ENCODE measurements around the gene TTC17. TPM values are rescaled to one million over a fixed set of nuclear protein-coding genes. Genes with fewer than 3 reads are reported as not detected.
A peak's percentile ranks its signal among the peaks of the same experiment; 100 is the strongest.

Gene TTC17
- total RNA-seq, 2 donors from 2014 or later = 103 to 122 TPM

GRCh38 chr11:43396617-43397016 lies 37.9 kb downstream of the TTC17 start:
- no peaks in the 10 kb centered on the region for H3K4me1 ChIP-seq (ENCODE audit: control insufficient read depth, insufficient read depth, low read length)
- H3K9me3 ChIP-seq (ENCODE audit: control insufficient read depth, low read length) = no peaks in the 10 kb centered on the region
- no peaks in the 10 kb centered on the region for H3K9me3 Mint-ChIP-seq
- TF ChIP-seq CTCF (conservative IDR thresholded peaks at IDR 0.05) = no peak
- no peak overlapping the region for H3K27ac ChIP-seq (ENCODE audit: low read depth, low read length)
- no peak overlapping the region for H3K4me3 ChIP-seq (ENCODE audit: low read length)
- H3K36me3 ChIP-seq (ENCODE audit: control insufficient read depth, insufficient read depth, low read length) = peaks cover 91% of the 10 kb centered on the region
- no peak for DNase-seq
- no peak overlapping the region for H3K27ac Mint-ChIP-seq
- H3K9ac ChIP-seq (ENCODE audit: extremely low read depth, low read length, poor library complexity, severe bottlenecking) = no peak overlapping the region
- peaks cover 77% of the 10 kb centered on the region for H3K36me3 Mint-ChIP-seq (ENCODE audit: low read depth)
- no peaks in the 10 kb centered on the region for H3K4me1 Mint-ChIP-seq
- no peaks in the 10 kb centered on the region for H3K27me3 Mint-ChIP-seq (ENCODE audit: insufficient read depth)
- no peaks in the 10 kb centered on the region for H3K27me3 ChIP-seq (ENCODE audit: control insufficient read depth, insufficient read depth, low read length, poor library complexity, severe bottlenecking)
- no peak overlapping the region for H3K4me3 Mint-ChIP-seq
- 86 to 92% methylated on average over 2 to 3 of the region's 3 CpGs for WGBS, 2 experiments (ENCODE audit: insufficient coverage in 1 of 2, insufficient read length in 1 of 2)

- no peak for TF ChIP-seq CTCF (conservative IDR thresholded peaks at IDR 0.05)
- Mint-ChIP-seq H3K36me3 (ENCODE audit: low read depth) (peaks cover 78% of the 10 kb centered on the region), H3K4me3 (no peak overlapping the region), H3K4me1 (no peaks in the 10 kb centered on the region), H3K27ac (no peak overlapping the region), H3K27me3 (ENCODE audit: insufficient read depth) (no peaks in the 10 kb centered on the region), H3K9me3 (no peaks in the 10 kb centered on the region)
- no peak overlapping the region for H3K27ac ChIP-seq (ENCODE audit: low read depth, low read length)
- DNase-seq = no peak
- H3K27me3 ChIP-seq (ENCODE audit: control insufficient read depth, insufficient read depth, low read length, poor library complexity, severe bottlenecking) = no peaks in the 10 kb centered on the region
- no peak overlapping the region for H3K4me3 ChIP-seq (ENCODE audit: low read length)
- H3K36me3 ChIP-seq (ENCODE audit: control insufficient read depth, insufficient read depth, low read length) = peaks cover 89% of the 10 kb centered on the region
- 63 to 97% methylated on average over 1 to 3 of the region's 3 CpGs for WGBS, 2 experiments (ENCODE audit: insufficient coverage in 1 of 2, insufficient read length in 1 of 2)
- no peak overlapping the region for H3K9ac ChIP-seq (ENCODE audit: extremely low read depth, low read length, poor library complexity, severe bottlenecking)
- no peaks in the 10 kb centered on the region for H3K4me1 ChIP-seq (ENCODE audit: control insufficient read depth, insufficient read depth, low read length)
- no peaks in the 10 kb centered on the region for H3K9me3 ChIP-seq (ENCODE audit: control insufficient read depth, low read length)
Measured at GRCh38 chr11:43397251-43397650, 38.5 kb downstream of the TTC17 start.

- peaks cover 88% of the 10 kb centered on the region for H3K36me3 ChIP-seq (ENCODE audit: control insufficient read depth, insufficient read depth, low read length)
- H3K9me3 ChIP-seq (ENCODE audit: control insufficient read depth, low read length) = no peaks in the 10 kb centered on the region
- H3K9ac ChIP-seq (ENCODE audit: extremely low read depth, low read length, poor library complexity, severe bottlenecking) = no peak overlapping the region
- no peaks in the 10 kb centered on the region for H3K4me1 ChIP-seq (ENCODE audit: control insufficient read depth, insufficient read depth, low read length)
- Mint-ChIP-seq H3K4me3 (no peak overlapping the region), H3K27ac (peak overlapping the region; percentile 19), H3K9me3 (no peaks in the 10 kb centered on the region), H3K27me3 (ENCODE audit: insufficient read depth) (no peaks in the 10 kb centered on the region), H3K36me3 (ENCODE audit: low read depth) (peaks cover 77% of the 10 kb centered on the region), H3K4me1 (no peaks in the 10 kb centered on the region)
- TF ChIP-seq CTCF (conservative IDR thresholded peaks at IDR 0.05) = no peak
- H3K27ac ChIP-seq (ENCODE audit: low read depth, low read length) = no peak overlapping the region
- H3K27me3 ChIP-seq (ENCODE audit: control insufficient read depth, insufficient read depth, low read length, poor library complexity, severe bottlenecking) = no peaks in the 10 kb centered on the region
- no peak for DNase-seq
- WGBS, 2 experiments (ENCODE audit: insufficient coverage in 1 of 2, insufficient read length in 1 of 2) = 73% methylated on average over 2 of the region's 2 CpGs; no CpG with 5 or more reads in 1 of the 2 experiments
- H3K4me3 ChIP-seq (ENCODE audit: low read length) = no peak overlapping the region
Measured at GRCh38 chr11:43399983-43400630, 41.4 kb downstream of the TTC17 start.
